Measurements from ENCODE around the gene APBA3. TPM values are rescaled to one million over a fixed set of nuclear protein-coding genes. Genes with fewer than 3 reads are reported as not detected.
A peak's percentile ranks its signal among the peaks of the same experiment; 100 is the strongest.

Gene APBA3
- total and polyA plus RNA-seq, 9 of the 15 experiments (the other 6 are each of a cell fraction or from before 2014, with no cell fraction given): 0.10 to 29.5 (median 11.5) TPM

DNA sequence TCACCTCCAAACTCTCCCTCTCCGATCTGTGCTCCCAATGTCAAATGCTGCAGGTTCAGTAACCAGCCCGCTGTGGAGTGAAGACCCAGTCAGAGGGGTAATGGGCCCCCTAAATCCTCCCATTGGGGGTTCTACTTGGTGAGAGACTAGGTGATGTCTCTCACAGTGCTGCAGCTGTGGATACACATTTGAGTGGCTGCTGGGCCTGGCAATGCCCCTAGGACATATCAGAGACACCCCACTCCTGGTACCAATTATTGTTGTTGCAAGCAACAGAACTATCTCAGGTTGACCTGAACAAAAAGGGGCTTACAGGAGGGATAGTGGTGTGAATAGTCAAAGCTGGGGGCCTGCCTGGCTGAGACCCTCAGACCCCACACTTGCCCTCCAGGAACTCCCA, 20.1 kb upstream of the APBA3 start (continued):
- TF ChIP-seq CBX1 (IDR thresholded peaks at IDR 0.05; ENCODE audit: low read depth): peak; percentile 81
- no peak for TF ChIP-seq PHTF2 (CRISPR knock-in tag; IDR thresholded peaks at IDR 0.05)
- TF ChIP-seq, protein P1, sequence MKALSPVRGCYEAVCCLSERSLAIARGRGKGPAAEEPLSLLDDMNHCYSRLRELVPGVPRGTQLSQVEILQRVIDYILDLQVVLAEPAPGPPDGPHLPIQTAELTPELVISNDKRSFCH (CRISPR knock-in tag; IDR thresholded peaks at IDR 0.05): no peak
- TF ChIP-seq, protein P1 (tag; IDR thresholded peaks at IDR 0.05): no peak
- no peak for TF ChIP-seq RB1 (IDR thresholded peaks at IDR 0.05; ENCODE audit: low read depth)
- TF ChIP-seq JUNB (CRISPR knock-in tag; conservative IDR thresholded peaks at IDR 0.05): no peak
- no peak for TF ChIP-seq MBD2 (IDR thresholded peaks at IDR 0.05; ENCODE audit: borderline replicate concordance, low read depth)
- no peak for TF ChIP-seq GATA2 (CRISPR knock-in tag; IDR thresholded peaks at IDR 0.05)
- TF ChIP-seq ZNF41 (CRISPR knock-in tag; conservative IDR thresholded peaks at IDR 0.05): no peak
- TF ChIP-seq, protein P2, sequence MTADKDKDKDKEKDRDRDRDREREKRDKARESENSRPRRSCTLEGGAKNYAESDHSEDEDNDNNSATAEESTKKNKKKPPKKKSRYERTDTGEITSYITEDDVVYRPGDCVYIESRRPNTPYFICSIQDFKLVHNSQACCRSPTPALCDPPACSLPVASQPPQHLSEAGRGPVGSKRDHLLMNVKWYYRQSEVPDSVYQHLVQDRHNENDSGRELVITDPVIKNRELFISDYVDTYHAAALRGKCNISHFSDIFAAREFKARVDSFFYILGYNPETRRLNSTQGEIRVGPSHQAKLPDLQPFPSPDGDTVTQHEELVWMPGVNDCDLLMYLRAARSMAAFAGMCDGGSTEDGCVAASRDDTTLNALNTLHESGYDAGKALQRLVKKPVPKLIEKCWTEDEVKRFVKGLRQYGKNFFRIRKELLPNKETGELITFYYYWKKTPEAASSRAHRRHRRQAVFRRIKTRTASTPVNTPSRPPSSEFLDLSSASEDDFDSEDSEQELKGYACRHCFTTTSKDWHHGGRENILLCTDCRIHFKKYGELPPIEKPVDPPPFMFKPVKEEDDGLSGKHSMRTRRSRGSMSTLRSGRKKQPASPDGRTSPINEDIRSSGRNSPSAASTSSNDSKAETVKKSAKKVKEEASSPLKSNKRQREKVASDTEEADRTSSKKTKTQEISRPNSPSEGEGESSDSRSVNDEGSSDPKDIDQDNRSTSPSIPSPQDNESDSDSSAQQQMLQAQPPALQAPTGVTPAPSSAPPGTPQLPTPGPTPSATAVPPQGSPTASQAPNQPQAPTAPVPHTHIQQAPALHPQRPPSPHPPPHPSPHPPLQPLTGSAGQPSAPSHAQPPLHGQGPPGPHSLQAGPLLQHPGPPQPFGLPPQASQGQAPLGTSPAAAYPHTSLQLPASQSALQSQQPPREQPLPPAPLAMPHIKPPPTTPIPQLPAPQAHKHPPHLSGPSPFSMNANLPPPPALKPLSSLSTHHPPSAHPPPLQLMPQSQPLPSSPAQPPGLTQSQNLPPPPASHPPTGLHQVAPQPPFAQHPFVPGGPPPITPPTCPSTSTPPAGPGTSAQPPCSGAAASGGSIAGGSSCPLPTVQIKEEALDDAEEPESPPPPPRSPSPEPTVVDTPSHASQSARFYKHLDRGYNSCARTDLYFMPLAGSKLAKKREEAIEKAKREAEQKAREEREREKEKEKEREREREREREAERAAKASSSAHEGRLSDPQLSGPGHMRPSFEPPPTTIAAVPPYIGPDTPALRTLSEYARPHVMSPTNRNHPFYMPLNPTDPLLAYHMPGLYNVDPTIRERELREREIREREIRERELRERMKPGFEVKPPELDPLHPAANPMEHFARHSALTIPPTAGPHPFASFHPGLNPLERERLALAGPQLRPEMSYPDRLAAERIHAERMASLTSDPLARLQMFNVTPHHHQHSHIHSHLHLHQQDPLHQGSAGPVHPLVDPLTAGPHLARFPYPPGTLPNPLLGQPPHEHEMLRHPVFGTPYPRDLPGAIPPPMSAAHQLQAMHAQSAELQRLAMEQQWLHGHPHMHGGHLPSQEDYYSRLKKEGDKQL (CRISPR knock-in tag; IDR thresholded peaks at IDR 0.05; ENCODE audit: borderline replicate concordance): no peak
- TF ChIP-seq ZNF696 (CRISPR knock-in tag; conservative IDR thresholded peaks at IDR 0.05): no peak
- no peak for TF ChIP-seq SOX6 (IDR thresholded peaks at IDR 0.05)
- TF ChIP-seq MEF2A (IDR thresholded peaks at IDR 0.05; ENCODE audit: control insufficient read depth, low read depth, low read length): no peak
- TF ChIP-seq ADNP (tag; IDR thresholded peaks at IDR 0.05): peak; percentile 48; the same call in 1 of the 2 replicates
- TF ChIP-seq ZEB2 (IDR thresholded peaks at IDR 0.05): no peak
- TF ChIP-seq ZNF134 (CRISPR knock-in tag; conservative IDR thresholded peaks at IDR 0.05): no peak
- TF ChIP-seq ZNF639 (CRISPR knock-in tag; conservative IDR thresholded peaks at IDR 0.05 in 1 of 2, IDR thresholded peaks at IDR 0.05 in 1 of 2): no peak
- TF ChIP-seq E2F8 (IDR thresholded peaks at IDR 0.05; ENCODE audit: low read depth, partially characterized antibody): no peak
- TF ChIP-seq, protein P3, sequence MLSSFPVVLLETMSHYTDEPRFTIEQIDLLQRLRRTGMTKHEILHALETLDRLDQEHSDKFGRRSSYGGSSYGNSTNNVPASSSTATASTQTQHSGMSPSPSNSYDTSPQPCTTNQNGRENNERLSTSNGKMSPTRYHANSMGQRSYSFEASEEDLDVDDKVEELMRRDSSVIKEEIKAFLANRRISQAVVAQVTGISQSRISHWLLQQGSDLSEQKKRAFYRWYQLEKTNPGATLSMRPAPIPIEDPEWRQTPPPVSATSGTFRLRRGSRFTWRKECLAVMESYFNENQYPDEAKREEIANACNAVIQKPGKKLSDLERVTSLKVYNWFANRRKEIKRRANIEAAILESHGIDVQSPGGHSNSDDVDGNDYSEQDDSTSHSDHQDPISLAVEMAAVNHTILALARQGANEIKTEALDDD (IDR thresholded peaks at IDR 0.05): no peak
